Left ventricle myocardium inferior (tissue), 1 donor: Measurements from ENCODE around the gene SREBF1. TPM values are rescaled to one million over a fixed set of nuclear protein-coding genes. Genes with fewer than 3 reads are reported as not detected.
A peak's percentile ranks its signal among the peaks of the same experiment; 100 is the strongest.

Source experiments
- DNase-seq: peaks from one replicate; pipeline ENCODE4 v3.0.0-alpha.2; 2020
- H3K27ac ChIP-seq: fragments of 200-600 bp; replicated peaks from 2 replicates; pipeline ENCODE4 v1.8.0; 2021
- H3K27me3 ChIP-seq: fragments of 200-600 bp; 2 replicates; pipeline ENCODE4 v1.8.0; 2021; ENCODE audit warnings: low read depth
- H3K36me3 ChIP-seq: fragments of 200-600 bp; 2 replicates; pipeline ENCODE4 v1.8.0; 2021
- H3K4me1 ChIP-seq: fragments of 200-600 bp; 2 replicates; pipeline ENCODE4 v1.8.0; 2021
- H3K4me3 ChIP-seq: fragments of 200-600 bp; 2 replicates; pipeline ENCODE4 v1.8.0; 2021; ENCODE audit warnings: mild to moderate bottlenecking, moderate library complexity
- H3K9me3 ChIP-seq: fragments of 200-600 bp; replicated peaks from 2 replicates; pipeline ENCODE4 v1.8.0; 2021
- CTCF ChIP-seq: fragments of 200-600 bp; IDR thresholded peaks from 2 replicates; pipeline ENCODE4 v1.8.0; 2021; ENCODE audit warnings: antibody characterized with exemption, mild to moderate bottlenecking, borderline replicate concordance
- intact Hi-C: fragments of 100-400 bp; cut with micrococcal nuclease; formaldehyde crosslinking; loops from one replicate; pipeline ENCODE4 v1.11.0; 2022
- total RNA-seq: library from RNA; stranded (reverse); fragmentation: NEBNext Ultra II Directional; extraction: Animal tissue kit (Norgen Biotek cat#: 25700); gene quantifications from one replicate; pipeline ENCODE4 v1.2.1, GENCODE V29; 2021
- donor health status: DM: no; HTN: yes; CAD: no; lungs with severe emphysema.

SREBF1 gene
- total RNA-seq, 1 donor from 2014 or later, result 10.2 TPM

- Histone ChIP-seq H3K27me3 (no peaks in the 10 kb centered on the region), H3K27ac (peak overlapping the region; percentile 100), H3K9me3 (no peaks in the 10 kb centered on the region), H3K4me1 (peaks cover 63% of the 10 kb centered on the region), H3K4me3 (no peak overlapping the region), H3K36me3 (peaks cover 16% of the 10 kb centered on the region)
- no peak for DNase-seq
- intact Hi-C loops, result no loop called here
- TF ChIP-seq CTCF, result no peak
Measured at GRCh38 chr17:17843096-17843495, 6.3 kb upstream of the SREBF1 start.

- Histone ChIP-seq H3K27ac (peak overlapping the region; percentile 100), H3K4me1 (peaks cover 69% of the 10 kb centered on the region), H3K36me3 (peaks cover 13% of the 10 kb centered on the region), H3K9me3 (no peaks in the 10 kb centered on the region), H3K4me3 (no peak overlapping the region), H3K27me3 (no peaks in the 10 kb centered on the region)
- TF ChIP-seq CTCF, result no peak
- no peak for DNase-seq
- intact Hi-C loops, result no loop called here
Measured at GRCh38 chr17:17842111-17842876, 5.5 kb upstream of the SREBF1 start.

- peak overlapping the region; percentile 100 for H3K27ac ChIP-seq
- peak; percentile 21 for TF ChIP-seq CTCF
- H3K9me3 ChIP-seq, result no peaks in the 10 kb centered on the region
- H3K27me3 ChIP-seq, result no peaks in the 10 kb centered on the region
- intact Hi-C loops, result no loop called here
- DNase-seq, result peak; percentile 77
- H3K4me3 ChIP-seq, result peak overlapping the region; percentile 62
- H3K36me3 ChIP-seq, result peaks cover 6% of the 10 kb centered on the region
- H3K4me1 ChIP-seq, result peaks cover 75% of the 10 kb centered on the region
Measured at GRCh38 chr17:17841601-17842025, 4.8 kb upstream of the SREBF1 start.

GRCh38 chr17:17840751-17841591, 4.2 kb upstream of the SREBF1 start:
- Histone ChIP-seq H3K4me3 (peak overlapping the region; percentile 62), H3K9me3 (no peaks in the 10 kb centered on the region), H3K4me1 (peaks cover 80% of the 10 kb centered on the region), H3K36me3 (no peaks in the 10 kb centered on the region), H3K27me3 (no peaks in the 10 kb centered on the region), H3K27ac (peak overlapping the region; percentile 100)
- intact Hi-C loops, result no loop called here
- no peak for TF ChIP-seq CTCF
- DNase-seq, result no peak

GRCh38 chr17:17839791-17840707, 3.3 kb upstream of the SREBF1 start:
- intact Hi-C loops, result no loop called here
- H3K4me1 ChIP-seq, result peaks cover 85% of the 10 kb centered on the region

More at GRCh38 chr17:17839791-17840707, 3.3 kb upstream of the SREBF1 start:
- H3K4me3 ChIP-seq, result peak overlapping the region; percentile 62
- H3K27ac ChIP-seq, result peak overlapping the region; percentile 100
- no peaks in the 10 kb centered on the region for H3K27me3 ChIP-seq
- no peak for TF ChIP-seq CTCF
- peak; percentile 90 for DNase-seq
- H3K36me3 ChIP-seq, result no peaks in the 10 kb centered on the region
- H3K9me3 ChIP-seq, result no peaks in the 10 kb centered on the region
